ENCODE measurements around the gene NTNG1. TPM values are rescaled to one million over a fixed set of nuclear protein-coding genes. Genes with fewer than 3 reads are reported as not detected.

The NTNG1 gene
- total RNA-seq, 1 experiment from 2014 or later = 1.5 TPM

- Histone ChIP-seq H2BK20ac (ENCODE audit: low read depth, low read length, poor library complexity, severe bottlenecking) (no peak overlapping the region), H3K14ac (ENCODE audit: insufficient read depth, low read length) (no peak overlapping the region), H4K8ac (replicated peaks; ENCODE audit: insufficient read length, low read depth, low read length) (no peak overlapping the region), H2BK5ac (ENCODE audit: insufficient read length, low read length) (no peak overlapping the region), H3K9ac (ENCODE audit: extremely low read depth, insufficient read length, low read length) (no peak overlapping the region), H3K4me2 (ENCODE audit: insufficient read depth, insufficient read length, low read length) (no peak overlapping the region), H3K4ac (ENCODE audit: low read depth, low read length) (no peak overlapping the region), H4K5ac (ENCODE audit: insufficient read length, low read depth, low read length) (no peak overlapping the region), H4K91ac (ENCODE audit: insufficient read length, low read depth, low read length) (no peak overlapping the region), H2AK5ac (ENCODE audit: insufficient read length, low read length) (no peak overlapping the region), H3K9me3 (ENCODE audit: control insufficient read depth, low read depth, low read length) (no peaks in the 10 kb centered on the region), H3K79me2 (ENCODE audit: insufficient read depth, low read length) (no peaks in the 10 kb centered on the region), H3K79me1 (ENCODE audit: insufficient read depth, low read depth, low read length, poor library complexity, severe bottlenecking) (no peaks in the 10 kb centered on the region), H3K4me1 (ENCODE audit: insufficient read depth, low read length) (no peaks in the 10 kb centered on the region; the same call in 1 of the 2 replicates), H3K23ac (ENCODE audit: insufficient read length, low read depth, low read length) (no peak overlapping the region), H2AFZ (ENCODE audit: low read length) (no peak overlapping the region), H3K56ac (ENCODE audit: insufficient read length, low read depth, low read length) (no peak overlapping the region), H2BK120ac (ENCODE audit: low read depth, low read length, poor library complexity, severe bottlenecking) (no peak overlapping the region), H3K27me3 (ENCODE audit: insufficient read depth, low read length) (no peaks in the 10 kb centered on the region), H2BK15ac (ENCODE audit: low read depth, low read length) (no peak overlapping the region), H4K20me1 (ENCODE audit: control insufficient read depth, insufficient read depth, insufficient read length) (no peaks in the 10 kb centered on the region), H3T11ph (ENCODE audit: low read length) (no peak overlapping the region), H3K18ac (ENCODE audit: insufficient read length, low read depth, low read length) (no peak overlapping the region), H3K27ac (ENCODE audit: insufficient read length, low read depth, low read length) (no peak overlapping the region), H2BK12ac (ENCODE audit: insufficient read length, low read depth, low read length) (no peak overlapping the region), H3K23me2 (ENCODE audit: insufficient read length, low read depth, low read length, poor library complexity, severe bottlenecking) (no peaks in the 10 kb centered on the region)
- Mint-ChIP-seq H3K27me3 (ENCODE audit: low read depth) (no peaks in the 10 kb centered on the region), H3K4me3 (no peak overlapping the region), H3K4me1 (peaks cover 2% of the 10 kb centered on the region in 2 experiments), H3K27ac (no peak overlapping the region), H3K36me3 (ENCODE audit: insufficient read depth in 1 of 3, low read depth in 3 of 3) (no peaks in the 10 kb centered on the region), H3K9me3 (no peaks in the 10 kb centered on the region)
- no peak for TF ChIP-seq CTCF (conservative IDR thresholded peaks at IDR 0.05)
- no peak for DNase-seq
- no CpG with 5 or more reads among the region's 3 CpGs for WGBS (ENCODE audit: extremely low coverage, insufficient read length, low lambda C conversion rate)
Measured at GRCh38 chr1:107439567-107439966, 298.7 kb downstream of the NTNG1 start.
